NCI-H2081 (cell line): ENCODE measurements around the gene SLC25A15.

Source experiments
- DNase-seq, 2 experiments: peaks; one replicate each; lab custom pipeline; 2025; lab: John Stamatoyannopoulos, UW

SLC25A15 gene

GRCh38 chr13:40789275-40790153 lies at the start of gene SLC25A15:
TSS of gene SLC25A15 (plus strand) at chr13:40789611. CDS start at chr13:40793227, 3,616 bp downstream.
- DNase-seq: peak; percentile 54 to 73

DNA sequence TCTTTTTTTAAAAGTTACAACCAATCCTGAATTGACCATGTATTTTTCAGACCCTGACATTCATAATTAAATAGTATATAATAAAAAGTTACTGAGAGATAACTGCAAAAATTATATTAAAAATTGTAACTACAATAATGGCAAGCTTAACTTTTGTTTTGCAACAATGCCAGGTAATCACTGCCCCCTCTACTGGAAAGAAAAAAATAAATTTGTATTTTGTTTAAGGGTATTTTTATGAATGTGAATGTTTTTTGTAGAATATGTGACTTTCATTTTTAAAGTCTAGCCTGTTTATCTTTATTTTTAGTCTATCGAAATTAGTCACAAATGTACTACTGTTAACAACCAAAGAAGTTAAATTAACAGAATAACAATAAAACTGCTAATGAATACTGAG lies 40.1 kb upstream of the SLC25A15 start:
- no peak for DNase-seq

- no peak for DNase-seq
Measured at GRCh38 chr13:40755082-40755700, 34.2 kb upstream of the SLC25A15 start.

- no peak for DNase-seq
Measured at GRCh38 chr13:40756042-40756441, 33.4 kb upstream of the SLC25A15 start.

GRCh38 chr13:40758811-40759210 lies 30.6 kb upstream of the SLC25A15 start:
- DNase-seq: no peak

GRCh38 chr13:40762849-40763248 lies 26.6 kb upstream of the SLC25A15 start:
- DNase-seq: no peak

DNA sequence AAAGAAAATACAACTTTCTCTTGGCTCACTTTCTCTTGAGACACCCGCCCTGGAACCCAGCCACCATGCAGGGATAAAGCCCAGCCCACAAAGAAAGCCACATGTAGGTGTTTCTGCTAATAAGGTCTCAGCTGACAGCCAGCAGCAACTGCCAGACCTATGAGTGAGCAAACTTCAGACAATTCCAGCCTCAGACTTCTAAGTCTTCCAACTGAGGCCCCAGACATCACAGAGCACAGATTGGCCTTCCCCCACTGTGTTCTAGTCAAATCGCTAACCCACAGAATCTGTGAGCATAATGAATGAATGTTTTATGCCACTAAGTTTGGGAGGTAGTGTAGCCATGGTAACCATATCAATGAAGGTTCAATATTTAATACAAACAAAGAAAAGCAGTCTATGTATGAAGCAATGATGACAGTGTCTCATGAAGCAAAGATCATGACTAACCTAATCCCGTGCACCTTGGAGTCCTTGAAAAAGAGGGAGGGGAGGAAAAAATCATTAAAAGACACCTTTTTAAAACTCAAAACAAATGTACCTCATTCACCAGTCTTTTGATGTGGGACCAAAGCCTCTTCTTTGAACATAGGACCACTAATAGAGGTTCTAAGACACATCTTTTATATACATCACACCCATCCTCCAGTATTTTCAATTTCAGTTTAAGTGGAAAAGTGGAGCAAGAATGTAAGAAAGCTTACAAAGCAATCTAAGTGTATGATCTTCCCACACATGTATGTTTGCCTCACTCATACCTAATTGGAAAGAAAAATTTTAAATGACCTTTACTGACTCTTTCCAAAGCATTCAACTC lies 24.6 kb upstream of the SLC25A15 start:
- no peak for DNase-seq

DNA sequence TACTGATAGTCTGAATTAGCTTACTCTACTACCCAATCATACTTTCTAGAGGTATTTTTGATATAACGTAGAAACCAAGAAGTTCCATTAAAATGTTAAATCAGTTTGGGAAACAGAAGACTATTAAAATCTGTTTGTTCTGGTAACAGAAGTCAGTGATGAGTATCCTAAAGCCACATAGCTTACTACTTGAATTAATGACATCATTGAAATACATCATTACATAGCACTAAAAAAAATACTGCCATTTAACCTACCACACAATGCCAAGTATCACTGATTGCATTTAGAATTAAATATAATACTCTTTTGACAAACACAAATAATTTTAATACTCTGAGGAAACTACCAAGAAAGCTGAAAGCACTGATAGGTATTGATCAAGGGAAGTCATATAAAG lies 23.8 kb upstream of the SLC25A15 start:
- no peak for DNase-seq

GRCh38 chr13:40769970-40770369 lies 19.4 kb upstream of the SLC25A15 start:
- DNase-seq: no peak

- no peak for DNase-seq
Measured at GRCh38 chr13:40770609-40770933, 18.8 kb upstream of the SLC25A15 start.

- DNase-seq: peak; percentile 89
Measured at GRCh38 chr13:40770934-40771618, 18.3 kb upstream of the SLC25A15 start, which contains the start of gene MRPS31. TSS of gene MRPS31 (minus strand) at chr13:40771190. CDS start at chr13:40771136, 54 bp downstream.

- no peak for DNase-seq
Measured at GRCh38 chr13:40772765-40773473, 16.5 kb upstream of the SLC25A15 start.

GRCh38 chr13:40774672-40775071 lies 14.7 kb upstream of the SLC25A15 start:
- DNase-seq: no peak

- no peak for DNase-seq
Measured at GRCh38 chr13:40776232-40776631, 13.2 kb upstream of the SLC25A15 start.

DNA sequence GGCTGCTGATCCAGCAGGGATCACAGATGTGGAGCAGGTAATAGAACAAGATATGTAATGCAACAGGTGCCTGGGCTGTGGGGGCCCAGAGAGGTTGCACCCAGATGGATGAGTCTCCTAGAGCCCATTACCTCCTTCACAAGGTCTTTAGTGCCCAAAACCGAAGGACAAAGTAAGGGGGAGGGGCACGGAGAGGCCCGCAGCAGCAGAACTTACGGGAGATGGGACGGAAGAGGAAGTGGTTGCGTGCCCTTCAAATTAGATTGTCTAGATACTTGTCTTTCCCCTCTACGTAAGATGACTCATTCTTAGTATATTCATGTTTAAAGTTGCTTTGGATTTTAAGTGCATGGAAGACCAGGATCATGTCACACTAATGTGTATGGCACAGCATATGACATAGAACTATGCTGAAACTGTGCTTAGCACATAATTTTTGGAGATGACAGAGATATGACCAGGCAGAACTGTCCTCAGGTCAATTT lies 12.7 kb upstream of the SLC25A15 start:
- no peak for DNase-seq

- peak; percentile 5 to 41 for DNase-seq
Measured at GRCh38 chr13:40777166-40777808, 12.1 kb upstream of the SLC25A15 start.

DNA sequence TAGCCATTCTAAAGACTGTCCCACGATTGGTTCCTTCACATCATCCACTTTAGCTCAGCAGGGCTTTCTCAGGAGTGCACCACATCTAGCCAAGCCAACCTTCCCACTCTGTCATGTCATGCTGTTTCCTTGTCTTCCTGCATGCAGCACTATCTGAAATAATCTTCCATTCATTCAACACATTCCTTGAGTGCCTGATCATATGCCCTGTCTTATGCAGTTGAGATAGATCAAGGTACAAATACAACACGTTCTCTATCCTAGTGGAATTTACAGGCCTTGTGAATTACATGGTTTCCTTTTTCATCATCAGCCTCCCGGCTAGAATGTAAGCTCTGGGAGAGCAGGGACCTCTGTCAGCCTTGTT lies 11.6 kb upstream of the SLC25A15 start:
- no peak for DNase-seq

GRCh38 chr13:40779049-40779448 lies 10.4 kb upstream of the SLC25A15 start:
- DNase-seq: no peak

- DNase-seq: no peak
Measured at GRCh38 chr13:40779796-40780285, 9.6 kb upstream of the SLC25A15 start.

DNA sequence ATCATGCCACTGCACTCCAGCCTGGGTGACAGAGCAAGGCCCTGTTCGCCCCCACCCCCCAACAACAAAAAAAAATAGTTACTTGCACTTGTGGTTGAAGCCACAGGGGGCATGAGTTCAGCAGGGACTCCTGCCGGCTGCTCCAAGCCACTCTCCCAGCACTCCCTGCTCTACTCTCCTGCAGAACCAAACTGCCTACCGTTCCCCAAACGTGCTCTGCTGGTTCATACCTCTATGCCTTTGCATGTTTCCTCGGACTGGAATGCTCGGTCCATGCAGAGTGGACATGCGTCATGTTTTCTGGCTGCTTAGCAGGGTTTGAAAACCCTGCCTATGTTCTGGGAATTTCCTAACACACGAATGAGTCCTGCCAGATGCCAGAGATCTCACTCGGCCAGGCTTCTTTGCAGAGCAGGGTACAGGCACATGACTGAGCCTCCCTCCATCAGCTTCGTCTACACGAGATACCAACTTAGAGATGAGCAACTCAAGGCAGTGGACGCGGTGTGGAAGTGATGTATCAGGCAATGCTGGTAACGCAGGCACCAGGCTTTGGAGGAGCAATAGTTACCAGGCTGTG lies 8.5 kb upstream of the SLC25A15 start:
- no peak for DNase-seq
